Raji (cell line): ENCODE data around the gene SBK3.

Experiments used
- POLR2A ChIP-seq: IDR thresholded peaks from 2 replicates; pipeline ENCODE4 v1.6.1; 2011; ENCODE audit warnings: low read depth, low read length, control low read depth; ENCODE audit not compliant: insufficient read depth

Gene SBK3

DNA sequence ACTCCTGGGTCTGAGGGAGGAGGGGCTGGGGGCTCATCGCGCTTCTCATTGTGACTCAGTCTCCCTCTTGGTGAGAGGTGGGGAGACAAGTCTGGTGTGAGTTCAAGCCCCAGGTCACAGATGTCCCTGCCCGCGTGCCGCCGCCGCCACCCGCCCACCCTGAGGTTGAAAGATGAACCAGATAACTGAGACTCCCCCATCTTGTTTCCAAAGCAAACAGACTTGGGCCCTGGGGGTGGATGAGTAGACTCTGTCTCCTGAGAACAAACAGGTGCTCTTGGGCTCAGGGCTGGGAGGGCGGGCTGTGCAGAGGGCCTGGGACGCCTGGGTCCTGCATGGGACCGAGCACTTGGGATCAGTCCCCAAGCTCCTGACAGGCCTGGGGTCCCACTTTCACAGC, 9.0 kb downstream of the SBK3 start:
- TF ChIP-seq POLR2A: no peak

GRCh38 chr19:55535965-55536350, 9.4 kb downstream of the SBK3 start:
- no peak for TF ChIP-seq POLR2A

DNA sequence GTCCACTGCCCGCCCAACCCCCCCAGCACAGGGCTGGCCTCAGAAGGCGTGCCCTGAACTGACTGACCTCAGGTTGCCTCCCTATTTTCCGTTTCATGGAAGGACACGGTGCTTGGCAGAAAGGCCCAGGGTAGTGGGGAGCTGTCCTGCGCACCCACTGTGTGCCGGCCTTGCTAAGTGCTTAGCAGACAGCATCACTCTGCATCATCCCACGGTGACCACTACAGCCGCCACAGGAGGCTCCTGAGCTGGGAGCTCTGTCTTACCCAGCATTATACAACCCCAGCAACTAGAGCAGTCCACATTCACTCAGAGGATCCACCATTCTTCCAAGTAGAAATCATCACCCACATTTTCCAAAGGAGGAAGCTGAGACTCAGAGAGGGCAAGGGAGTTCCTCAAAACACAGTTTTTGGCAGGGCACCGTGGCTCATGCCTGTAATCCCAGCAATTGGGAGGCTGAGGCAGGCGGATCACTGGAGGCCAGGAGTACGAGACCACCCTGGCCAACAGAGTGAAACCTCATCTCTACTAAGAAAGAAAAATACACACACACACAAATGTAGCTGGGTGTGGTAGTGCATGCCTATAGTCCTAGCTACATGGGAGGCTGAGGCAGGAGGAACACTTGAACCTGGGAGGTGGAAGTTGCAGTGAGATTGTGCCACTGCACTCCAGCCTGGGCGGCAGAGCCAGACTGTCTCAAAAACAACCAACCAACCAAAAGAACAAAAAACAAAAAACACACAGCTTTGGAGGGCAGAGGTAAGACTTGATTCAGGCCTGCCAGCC, 10.0 kb downstream of the SBK3 start:
- no peak for TF ChIP-seq POLR2A

DNA sequence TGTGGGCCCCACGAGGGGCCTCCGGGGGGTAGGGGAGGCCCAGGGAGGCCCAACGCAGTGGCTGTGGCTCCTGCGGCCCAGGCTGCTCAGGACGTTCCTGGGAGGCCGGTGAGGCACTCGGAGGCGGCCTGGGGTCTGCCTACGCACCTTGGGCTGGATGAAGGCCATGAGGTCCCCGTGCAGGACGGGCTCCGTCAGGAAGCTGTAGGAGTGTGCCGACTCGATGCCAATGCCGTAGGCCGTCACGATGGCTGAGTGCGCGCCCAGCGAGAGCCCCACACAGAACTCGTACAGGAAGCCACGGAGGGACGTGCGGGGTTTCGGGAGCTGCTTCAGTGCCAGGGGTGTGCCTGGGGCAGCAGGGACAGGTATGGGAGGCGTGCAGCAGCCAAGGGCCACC, 14.3 kb downstream of the SBK3 start:
- no peak for TF ChIP-seq POLR2A

GRCh38 chr19:55529636-55530234, 15.6 kb downstream of the SBK3 start:
- TF ChIP-seq POLR2A: no peak

DNA sequence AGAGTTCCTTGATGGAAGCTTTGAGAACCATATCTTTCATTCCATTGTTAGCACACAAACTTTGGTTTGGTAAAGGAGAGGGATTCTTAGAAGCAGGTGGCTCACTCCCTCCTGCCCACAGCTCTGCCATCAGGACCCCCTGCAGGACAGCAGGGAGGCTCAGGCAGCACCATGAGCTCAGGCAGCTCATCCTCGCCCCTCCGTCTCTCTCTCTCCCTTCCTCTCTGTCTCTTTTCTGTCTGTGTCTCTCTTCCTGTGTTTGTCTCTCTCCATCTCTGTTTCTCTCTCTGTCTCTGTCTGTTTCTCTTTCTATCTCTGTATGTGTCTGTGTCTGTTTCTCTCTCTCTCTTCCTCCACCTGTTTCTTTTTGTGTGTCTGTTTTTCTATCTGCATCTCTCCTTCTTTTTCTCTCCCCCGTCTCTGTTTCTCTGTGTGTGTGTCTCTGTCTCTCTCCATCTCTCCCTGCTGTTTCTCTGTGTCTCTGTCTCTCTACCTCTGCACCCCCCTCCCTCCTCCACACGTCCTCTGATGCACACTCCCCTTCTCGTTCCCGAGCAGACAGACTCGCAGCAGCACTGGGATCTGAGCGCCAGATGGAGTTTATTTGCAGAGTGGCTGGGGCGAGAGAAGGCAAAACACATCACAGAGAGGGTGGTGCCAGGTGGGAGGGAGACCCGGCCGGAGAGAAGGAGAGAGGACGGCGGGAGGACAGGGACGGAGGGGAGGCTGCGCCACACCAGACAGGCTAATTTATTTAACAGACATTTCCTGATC, 17.1 kb downstream of the SBK3 start:
- no peak for TF ChIP-seq POLR2A

DNA sequence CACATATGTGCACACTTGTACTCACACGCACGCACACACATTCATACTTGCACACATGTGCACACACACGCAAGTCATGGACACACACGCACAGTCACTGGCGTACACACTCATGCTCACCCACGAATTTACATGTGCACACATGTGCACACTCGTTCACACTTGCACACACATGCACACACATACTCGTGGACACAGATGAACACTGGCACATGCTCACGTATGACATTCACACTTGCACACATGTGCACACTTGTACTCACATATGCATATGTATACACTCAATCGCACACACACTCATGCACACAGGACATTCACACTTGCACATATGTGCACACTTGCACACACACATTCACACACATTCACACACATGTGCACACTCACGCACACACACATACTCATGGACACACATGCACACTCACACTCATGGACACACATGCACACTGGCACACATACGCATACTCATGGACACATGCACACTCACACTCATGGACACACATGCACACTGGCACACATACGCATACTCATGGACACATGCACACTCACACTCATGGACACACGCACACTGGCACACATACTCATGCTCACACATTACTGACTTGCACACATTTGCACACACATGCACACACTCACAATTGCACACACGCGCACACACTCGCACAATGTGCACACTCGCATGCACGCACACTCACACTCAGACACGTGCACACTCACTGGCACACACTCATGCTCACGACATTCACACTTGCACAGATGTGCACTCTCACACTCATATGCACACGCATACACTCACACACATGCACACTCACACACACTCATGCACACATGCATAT, 17.9 kb downstream of the SBK3 start:
- no peak for TF ChIP-seq POLR2A

DNA sequence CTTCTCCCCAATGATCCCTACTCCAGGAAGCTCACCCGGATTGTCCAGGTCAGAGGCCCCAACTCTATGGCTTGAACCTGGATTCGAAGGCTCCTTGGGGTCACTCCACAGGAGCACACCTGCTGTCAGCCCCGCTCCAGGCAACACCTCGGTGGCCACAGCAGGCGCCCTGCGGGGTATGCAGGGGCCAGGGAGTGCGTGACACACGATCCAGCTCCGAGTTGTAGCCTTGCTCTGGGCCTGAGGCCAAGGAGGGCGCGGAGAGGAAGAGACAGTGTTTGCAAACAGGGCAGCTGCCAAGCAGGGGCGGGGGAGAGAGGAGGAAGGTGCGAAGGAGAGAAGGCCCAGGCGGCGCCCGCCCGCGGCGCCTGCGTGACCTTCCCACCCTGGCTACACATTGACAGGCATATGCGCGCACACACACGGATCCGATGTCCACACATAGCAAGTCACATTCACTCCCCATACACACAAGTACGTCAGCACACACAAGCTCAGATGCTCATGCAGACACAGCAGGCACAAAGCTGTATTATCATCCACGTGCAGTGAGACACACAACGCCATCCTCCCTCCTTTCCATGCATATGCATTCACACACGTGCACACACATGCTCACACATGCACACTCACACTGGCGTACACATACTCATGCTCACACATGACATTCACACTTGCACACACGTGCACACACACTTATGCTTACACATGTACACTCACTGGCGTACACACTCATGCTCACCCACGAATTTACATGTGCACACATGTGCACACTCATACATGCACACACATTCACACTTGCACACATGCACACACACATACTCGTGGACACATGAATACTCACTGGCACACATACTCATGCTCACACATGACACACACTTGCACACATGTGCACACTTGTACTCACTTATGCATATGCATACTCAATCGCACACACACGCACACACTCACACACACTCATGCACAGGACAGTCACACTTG, 18.8 kb downstream of the SBK3 start:
- no peak for TF ChIP-seq POLR2A

GRCh38 chr19:55525289-55526101, 19.8 kb downstream of the SBK3 start:
- no peak for TF ChIP-seq POLR2A

DNA sequence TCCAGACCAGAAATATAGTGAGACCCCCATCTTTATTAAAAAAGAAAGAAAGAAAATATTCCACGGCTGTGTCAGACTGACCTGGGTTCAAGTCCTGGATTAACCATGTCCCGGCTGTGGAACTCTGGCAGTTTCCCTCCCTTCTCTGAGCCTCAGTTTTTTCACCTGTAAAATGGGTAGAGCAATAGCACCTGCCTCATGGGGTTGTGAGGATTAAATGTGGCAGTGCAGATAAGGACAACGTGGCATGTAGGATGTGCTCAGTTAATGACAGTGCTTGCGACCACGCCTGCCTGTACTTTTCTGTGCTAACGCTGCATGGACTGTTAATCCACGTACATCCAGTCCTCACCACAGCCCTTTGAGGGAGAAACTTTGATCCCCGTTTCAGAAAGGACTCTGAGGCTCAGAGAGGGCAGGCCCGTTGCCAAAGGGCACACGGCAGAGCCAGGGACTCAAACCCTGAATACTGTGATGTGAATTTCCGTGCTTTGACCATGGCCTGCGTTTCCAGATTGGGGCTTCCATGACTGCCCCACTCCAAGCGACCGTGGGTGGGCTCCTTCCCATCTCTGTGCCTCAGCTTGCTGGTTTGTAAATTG, 24.6 kb downstream of the SBK3 start:
- no peak for TF ChIP-seq POLR2A

- TF ChIP-seq POLR2A: no peak
Measured at GRCh38 chr19:55519451-55520311, 25.7 kb downstream of the SBK3 start.

DNA sequence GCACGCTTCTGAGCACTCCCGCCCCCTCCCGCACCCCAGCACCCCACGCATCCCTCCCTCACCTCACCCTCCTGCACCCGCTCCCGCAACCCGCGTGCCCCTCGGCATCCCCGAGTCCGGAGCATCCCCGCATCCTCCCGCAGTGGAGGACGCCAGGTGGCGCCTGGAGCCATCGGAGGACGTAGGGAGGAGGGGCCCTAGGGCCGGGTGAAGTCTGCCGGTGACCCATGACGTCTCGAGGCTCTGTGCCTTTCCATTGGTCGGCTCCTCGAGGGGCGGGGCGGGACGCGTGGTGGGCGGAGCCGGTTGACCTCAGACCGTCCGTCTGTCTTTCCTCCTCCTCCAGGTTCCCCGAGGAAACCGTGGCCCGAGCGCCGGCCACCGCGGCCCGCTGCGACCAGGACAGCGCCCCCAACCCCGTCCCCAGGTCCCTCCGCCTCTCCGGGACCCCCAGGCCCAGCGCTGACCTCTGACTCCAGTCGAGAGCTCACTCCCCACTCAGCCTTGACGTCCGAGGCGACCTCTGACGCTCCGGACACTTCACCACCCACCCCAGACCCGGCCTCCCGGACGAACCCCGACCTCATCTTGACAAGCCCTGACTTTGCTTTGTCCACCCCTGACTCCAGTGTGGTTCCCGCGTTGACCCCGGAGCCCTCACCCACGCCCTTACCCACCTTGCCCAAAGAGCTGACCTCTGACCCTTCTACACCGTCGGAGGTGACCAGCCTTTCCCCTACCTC, 28.3 kb downstream of the SBK3 start:
- TF ChIP-seq POLR2A: peak; percentile 49

- no peak for TF ChIP-seq POLR2A
Measured at GRCh38 chr19:55508120-55508519, 37.2 kb downstream of the SBK3 start.
